Measurements from ENCODE around the gene POU2AF1.

DNA sequence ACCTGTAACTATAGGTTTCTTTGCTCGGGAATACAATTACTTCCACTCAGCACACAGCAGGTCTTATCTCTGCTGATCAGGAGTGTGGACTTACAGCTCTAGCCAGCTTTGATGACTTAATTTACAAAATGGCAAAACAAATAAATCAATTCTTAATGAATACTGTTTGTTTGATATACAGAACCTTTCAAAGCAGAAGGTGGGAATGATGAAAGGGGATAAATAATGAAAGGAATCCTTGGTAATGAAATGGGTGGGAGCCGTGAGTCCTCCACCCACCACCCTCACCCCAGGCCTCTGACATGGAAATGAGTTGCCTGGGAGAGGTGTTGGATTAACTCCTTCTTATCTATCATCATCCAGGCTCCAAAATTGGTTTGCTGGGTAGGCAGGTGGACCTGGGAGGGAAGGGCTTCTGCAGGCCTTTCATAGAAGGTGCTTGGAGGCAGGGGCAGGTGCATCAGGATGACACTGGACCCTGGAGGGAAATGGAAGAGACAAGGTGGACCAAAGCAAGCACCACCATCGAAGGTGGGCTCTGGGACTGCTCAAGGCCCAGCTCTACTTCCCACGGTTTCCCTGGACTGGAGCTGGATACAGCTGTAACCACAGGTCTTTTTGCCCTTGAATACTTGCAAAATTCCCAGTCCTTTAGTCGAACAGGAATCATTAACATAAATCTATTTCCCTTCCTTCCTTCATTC lies 23.0 kb downstream of the POU2AF1 start:
- no peak for TF ChIP-seq POLR2A (IDR thresholded peaks at IDR 0.05)
- no peak for TF ChIP-seq POLR2AphosphoS5 (IDR thresholded peaks at IDR 0.05; ENCODE audit: insufficient read depth in 1 of 2, low read depth in 1 of 2)
- TF ChIP-seq, protein P1, sequence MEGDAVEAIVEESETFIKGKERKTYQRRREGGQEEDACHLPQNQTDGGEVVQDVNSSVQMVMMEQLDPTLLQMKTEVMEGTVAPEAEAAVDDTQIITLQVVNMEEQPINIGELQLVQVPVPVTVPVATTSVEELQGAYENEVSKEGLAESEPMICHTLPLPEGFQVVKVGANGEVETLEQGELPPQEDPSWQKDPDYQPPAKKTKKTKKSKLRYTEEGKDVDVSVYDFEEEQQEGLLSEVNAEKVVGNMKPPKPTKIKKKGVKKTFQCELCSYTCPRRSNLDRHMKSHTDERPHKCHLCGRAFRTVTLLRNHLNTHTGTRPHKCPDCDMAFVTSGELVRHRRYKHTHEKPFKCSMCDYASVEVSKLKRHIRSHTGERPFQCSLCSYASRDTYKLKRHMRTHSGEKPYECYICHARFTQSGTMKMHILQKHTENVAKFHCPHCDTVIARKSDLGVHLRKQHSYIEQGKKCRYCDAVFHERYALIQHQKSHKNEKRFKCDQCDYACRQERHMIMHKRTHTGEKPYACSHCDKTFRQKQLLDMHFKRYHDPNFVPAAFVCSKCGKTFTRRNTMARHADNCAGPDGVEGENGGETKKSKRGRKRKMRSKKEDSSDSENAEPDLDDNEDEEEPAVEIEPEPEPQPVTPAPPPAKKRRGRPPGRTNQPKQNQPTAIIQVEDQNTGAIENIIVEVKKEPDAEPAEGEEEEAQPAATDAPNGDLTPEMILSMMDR (IDR thresholded peaks at IDR 0.05) = no peak

All from vagina (tissue), 2 donors.